GM23338 (cell line): Measurements from ENCODE around the gene CMIP.

Experiments
- EZH2 ChIP-seq: fragments of 200-600 bp; sonication (generic); IDR thresholded peaks from one replicate; pipeline ENCODE4 v1.8.0; 2017; ENCODE audit warnings: antibody characterized with exemption, mild to moderate bottlenecking, low read depth; ENCODE audit not compliant: unreplicated experiment
- EZH2phosphoT487 ChIP-seq: fragments of 200-600 bp; sonication (generic); IDR thresholded peaks from one replicate; pipeline ENCODE4 v1.8.1; 2018; ENCODE audit warnings: antibody characterized with exemption; ENCODE audit not compliant: unreplicated experiment
- POLR2AphosphoS5 ChIP-seq: IDR thresholded peaks from 2 replicates; pipeline ENCODE4 v1.6.1; 2016; ENCODE audit warnings: antibody characterized with exemption, low read depth
- ZNF114 ChIP-seq: fragments of 250-450 bp; sonication (Bioruptor Pico); IDR thresholded peaks from 2 replicates; pipeline ENCODE4 v1.5.0; 2020; ENCODE audit warnings: mild to moderate bottlenecking, moderate library complexity
- TF ChIP-seq, protein P1 (sequence below), 2 experiments: fragments of 200-600 bp in 1 of 2; sonication (generic) in 1 of 2; conservative IDR thresholded peaks; 2 replicates each; pipeline versions ENCODE4 v1.5.1 to v1.6.1; 2016 to 2017; ENCODE audit warnings: antibody characterized with exemption in 2 of 2, low read depth in 2 of 2, mild to moderate bottlenecking in 2 of 2, moderate library complexity in 1 of 2
- TF ChIP-seq, protein P2 (sequence below): IDR thresholded peaks from one replicate; pipeline ENCODE4 v1.6.1; 2018; ENCODE audit warnings: antibody characterized with exemption; ENCODE audit not compliant: unreplicated experiment
- TF ChIP-seq, protein P3 (sequence below): IDR thresholded peaks from 2 replicates; pipeline ENCODE4 v1.6.1; 2016; ENCODE audit warnings: antibody characterized with exemption

DNA sequence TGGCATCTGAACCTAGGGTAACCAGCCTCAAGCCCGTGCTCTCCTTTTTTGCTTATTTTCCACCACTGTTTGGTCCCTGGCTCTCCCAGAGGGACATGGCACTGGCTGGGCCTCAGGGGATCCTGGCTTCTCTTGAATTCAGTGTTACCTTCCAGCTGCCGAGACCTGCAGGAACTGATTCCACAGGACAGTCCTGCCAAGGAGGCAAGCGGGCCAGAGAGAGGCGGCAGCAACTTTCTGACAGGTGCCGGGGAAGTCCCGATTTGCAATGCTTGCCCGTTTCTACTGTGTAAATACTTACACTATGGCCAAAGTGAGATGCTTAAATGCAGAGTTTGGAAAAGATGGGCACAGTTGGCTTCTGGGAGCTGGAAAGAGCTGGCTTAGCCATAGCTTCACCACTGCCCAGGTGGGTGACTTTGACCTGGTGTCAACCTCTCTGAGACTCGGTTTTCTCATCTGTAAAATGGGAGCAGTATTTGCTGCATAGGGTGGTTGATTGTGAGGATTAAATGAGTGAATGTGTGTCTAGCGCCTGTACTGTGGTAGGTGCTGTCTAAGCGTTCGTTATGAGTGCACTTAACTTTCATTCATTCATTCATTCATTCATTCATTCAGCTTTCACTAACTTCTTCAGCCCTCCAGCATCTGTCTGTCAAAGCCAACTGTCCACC, 124.9 kb downstream of the CMIP start:
- TF ChIP-seq, protein P1, sequence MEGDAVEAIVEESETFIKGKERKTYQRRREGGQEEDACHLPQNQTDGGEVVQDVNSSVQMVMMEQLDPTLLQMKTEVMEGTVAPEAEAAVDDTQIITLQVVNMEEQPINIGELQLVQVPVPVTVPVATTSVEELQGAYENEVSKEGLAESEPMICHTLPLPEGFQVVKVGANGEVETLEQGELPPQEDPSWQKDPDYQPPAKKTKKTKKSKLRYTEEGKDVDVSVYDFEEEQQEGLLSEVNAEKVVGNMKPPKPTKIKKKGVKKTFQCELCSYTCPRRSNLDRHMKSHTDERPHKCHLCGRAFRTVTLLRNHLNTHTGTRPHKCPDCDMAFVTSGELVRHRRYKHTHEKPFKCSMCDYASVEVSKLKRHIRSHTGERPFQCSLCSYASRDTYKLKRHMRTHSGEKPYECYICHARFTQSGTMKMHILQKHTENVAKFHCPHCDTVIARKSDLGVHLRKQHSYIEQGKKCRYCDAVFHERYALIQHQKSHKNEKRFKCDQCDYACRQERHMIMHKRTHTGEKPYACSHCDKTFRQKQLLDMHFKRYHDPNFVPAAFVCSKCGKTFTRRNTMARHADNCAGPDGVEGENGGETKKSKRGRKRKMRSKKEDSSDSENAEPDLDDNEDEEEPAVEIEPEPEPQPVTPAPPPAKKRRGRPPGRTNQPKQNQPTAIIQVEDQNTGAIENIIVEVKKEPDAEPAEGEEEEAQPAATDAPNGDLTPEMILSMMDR (conservative IDR thresholded peaks at IDR 0.05; ENCODE audit: low read depth in 2 of 2) = no peak
- TF ChIP-seq EZH2 = no peak
- TF ChIP-seq EZH2phosphoT487 = no peak
- TF ChIP-seq POLR2AphosphoS5 = no peak
- TF ChIP-seq, protein P2, sequence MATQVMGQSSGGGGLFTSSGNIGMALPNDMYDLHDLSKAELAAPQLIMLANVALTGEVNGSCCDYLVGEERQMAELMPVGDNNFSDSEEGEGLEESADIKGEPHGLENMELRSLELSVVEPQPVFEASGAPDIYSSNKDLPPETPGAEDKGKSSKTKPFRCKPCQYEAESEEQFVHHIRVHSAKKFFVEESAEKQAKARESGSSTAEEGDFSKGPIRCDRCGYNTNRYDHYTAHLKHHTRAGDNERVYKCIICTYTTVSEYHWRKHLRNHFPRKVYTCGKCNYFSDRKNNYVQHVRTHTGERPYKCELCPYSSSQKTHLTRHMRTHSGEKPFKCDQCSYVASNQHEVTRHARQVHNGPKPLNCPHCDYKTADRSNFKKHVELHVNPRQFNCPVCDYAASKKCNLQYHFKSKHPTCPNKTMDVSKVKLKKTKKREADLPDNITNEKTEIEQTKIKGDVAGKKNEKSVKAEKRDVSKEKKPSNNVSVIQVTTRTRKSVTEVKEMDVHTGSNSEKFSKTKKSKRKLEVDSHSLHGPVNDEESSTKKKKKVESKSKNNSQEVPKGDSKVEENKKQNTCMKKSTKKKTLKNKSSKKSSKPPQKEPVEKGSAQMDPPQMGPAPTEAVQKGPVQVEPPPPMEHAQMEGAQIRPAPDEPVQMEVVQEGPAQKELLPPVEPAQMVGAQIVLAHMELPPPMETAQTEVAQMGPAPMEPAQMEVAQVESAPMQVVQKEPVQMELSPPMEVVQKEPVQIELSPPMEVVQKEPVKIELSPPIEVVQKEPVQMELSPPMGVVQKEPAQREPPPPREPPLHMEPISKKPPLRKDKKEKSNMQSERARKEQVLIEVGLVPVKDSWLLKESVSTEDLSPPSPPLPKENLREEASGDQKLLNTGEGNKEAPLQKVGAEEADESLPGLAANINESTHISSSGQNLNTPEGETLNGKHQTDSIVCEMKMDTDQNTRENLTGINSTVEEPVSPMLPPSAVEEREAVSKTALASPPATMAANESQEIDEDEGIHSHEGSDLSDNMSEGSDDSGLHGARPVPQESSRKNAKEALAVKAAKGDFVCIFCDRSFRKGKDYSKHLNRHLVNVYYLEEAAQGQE = no peak
- TF ChIP-seq, protein P3, sequence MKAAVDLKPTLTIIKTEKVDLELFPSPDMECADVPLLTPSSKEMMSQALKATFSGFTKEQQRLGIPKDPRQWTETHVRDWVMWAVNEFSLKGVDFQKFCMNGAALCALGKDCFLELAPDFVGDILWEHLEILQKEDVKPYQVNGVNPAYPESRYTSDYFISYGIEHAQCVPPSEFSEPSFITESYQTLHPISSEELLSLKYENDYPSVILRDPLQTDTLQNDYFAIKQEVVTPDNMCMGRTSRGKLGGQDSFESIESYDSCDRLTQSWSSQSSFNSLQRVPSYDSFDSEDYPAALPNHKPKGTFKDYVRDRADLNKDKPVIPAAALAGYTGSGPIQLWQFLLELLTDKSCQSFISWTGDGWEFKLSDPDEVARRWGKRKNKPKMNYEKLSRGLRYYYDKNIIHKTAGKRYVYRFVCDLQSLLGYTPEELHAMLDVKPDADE = no peak
- no peak for TF ChIP-seq ZNF114 (CRISPR knock-in tag)
